Middle frontal gyrus (tissue), 1 donor: ENCODE results near the gene TBX5.

Experiments
- DNase-seq: peaks from one replicate; pipeline ENCODE4 v3.0.0-alpha.2; 2015; ENCODE audit warnings: low spot score; ENCODE audit errors: extremely low spot score

TBX5 gene

GRCh38 chr12:114431902-114432301, 26.0 kb upstream of the TBX5 start:
- no peak for DNase-seq

DNA sequence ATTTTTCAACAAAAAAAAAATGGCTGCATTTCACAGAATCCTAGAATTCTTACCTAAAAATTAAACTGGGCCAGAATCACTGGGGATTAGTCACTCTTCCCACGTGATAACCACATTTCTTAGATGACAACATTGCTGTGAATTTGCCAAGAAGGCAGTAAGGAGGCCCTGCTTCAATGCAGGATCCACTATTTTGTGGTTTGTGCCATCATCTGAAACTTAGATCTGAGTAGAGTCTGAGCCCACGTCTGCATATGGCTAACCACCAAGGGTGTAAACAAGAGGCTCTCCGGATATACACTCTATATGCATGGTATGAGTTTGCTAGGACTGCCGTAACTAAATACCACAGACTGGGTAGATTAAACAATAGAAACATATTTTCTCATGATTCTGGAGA, 24.4 kb upstream of the TBX5 start:
- DNase-seq, result no peak

DNA sequence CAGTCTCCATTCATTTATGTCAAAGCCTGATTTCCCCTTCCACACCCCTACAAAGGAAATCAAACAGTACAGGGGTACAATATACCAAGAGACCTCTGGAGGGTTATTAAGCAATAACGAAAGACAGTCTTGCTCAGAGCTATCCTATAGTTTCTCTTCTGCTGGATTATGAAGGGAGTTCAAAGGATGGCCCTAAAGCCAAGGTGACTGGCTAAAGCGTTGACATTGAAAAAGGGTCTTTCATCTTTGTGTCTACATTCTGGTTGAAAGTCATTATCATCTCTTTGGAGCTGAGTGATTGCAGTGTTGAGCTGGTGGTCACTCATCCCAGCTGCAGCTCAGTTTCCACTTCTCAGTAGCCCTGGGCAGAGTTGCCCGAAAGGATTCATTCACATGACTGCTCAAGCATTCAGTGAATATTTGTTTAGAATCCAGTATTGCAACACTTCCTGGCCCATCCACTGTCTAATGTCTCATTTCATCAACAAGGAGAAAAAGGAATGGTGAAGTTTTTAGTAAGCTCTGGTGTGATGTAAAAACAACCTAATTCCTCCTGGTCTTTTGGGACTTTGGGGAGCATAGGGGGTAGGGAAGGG, 19.2 kb upstream of the TBX5 start:
- DNase-seq, result no peak

DNA sequence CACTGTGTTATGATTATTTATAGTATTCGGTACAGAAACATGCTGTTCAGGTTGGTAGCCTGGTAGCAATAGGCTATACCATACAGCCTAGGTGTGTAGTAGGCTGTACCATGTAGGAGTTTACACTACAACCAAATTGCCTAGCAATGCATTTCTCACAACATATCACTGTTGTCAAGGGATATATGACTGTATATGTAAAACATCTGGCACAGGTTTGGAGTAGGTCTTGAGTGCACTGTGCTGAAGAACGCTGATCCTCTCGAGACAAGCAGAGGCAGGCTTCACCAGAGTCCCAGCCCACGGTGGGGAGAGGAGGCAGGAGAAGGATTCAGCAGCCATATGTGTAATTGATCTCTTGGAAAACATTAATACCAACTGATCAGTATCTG, 15.0 kb upstream of the TBX5 start:
- no peak for DNase-seq

DNA sequence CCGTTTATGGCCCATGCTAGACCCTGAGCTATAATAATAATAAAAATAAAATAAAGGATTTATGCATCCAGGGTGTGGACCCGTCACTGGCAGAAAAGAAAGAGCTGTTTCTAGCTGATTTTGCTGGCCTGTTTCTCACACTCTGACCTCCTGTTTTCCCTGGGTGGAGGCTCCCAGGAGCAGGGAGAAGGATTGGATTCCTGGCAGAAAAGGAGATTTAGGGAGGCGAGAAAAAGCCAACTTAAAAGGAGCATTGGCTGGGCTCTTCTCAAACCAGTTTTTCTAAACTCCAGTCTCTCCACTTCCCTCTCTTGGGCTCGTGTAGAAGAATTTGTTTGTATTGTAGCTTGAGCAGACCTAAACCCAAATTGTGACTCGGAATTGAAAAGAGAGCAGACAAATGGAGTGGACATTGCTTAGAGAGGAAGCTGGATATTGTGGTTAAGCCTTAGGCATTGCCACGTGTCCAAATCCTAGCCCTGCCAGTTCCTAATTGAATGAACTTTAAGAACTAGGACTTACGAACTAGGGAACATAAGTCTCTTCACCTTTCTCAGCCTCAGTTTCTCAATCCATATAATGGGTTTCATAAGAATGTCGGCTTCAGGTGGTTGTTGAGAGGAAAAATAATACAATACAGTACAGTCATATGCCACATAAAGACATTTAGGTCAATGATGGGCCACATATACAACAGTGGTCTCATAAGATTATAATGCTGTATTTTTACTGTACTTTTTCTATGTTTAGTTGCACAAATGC, 14.4 kb upstream of the TBX5 start:
- no peak for DNase-seq

- DNase-seq, result no peak
Measured at GRCh38 chr12:114416028-114416427, 10.1 kb upstream of the TBX5 start.

DNA sequence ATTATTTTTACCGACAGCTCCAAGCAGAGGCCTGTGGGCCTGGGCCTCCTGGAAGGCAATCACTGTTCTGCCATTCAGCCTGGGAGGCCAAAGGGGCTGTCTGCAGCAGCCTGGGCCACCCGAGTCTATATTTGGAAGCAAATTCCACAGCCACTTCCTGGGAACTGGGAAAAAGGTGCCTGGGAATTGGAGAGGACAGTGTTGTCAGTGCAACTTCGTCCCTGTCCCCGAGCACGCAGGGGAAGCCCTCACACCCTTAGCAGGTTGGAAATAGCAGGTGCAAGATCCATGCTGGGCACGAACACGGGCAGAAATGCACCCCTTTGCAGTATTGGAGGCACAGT, 9.6 kb upstream of the TBX5 start:
- DNase-seq, result no peak

- no peak for DNase-seq
Measured at GRCh38 chr12:114414866-114415524, 9.1 kb upstream of the TBX5 start.

DNA sequence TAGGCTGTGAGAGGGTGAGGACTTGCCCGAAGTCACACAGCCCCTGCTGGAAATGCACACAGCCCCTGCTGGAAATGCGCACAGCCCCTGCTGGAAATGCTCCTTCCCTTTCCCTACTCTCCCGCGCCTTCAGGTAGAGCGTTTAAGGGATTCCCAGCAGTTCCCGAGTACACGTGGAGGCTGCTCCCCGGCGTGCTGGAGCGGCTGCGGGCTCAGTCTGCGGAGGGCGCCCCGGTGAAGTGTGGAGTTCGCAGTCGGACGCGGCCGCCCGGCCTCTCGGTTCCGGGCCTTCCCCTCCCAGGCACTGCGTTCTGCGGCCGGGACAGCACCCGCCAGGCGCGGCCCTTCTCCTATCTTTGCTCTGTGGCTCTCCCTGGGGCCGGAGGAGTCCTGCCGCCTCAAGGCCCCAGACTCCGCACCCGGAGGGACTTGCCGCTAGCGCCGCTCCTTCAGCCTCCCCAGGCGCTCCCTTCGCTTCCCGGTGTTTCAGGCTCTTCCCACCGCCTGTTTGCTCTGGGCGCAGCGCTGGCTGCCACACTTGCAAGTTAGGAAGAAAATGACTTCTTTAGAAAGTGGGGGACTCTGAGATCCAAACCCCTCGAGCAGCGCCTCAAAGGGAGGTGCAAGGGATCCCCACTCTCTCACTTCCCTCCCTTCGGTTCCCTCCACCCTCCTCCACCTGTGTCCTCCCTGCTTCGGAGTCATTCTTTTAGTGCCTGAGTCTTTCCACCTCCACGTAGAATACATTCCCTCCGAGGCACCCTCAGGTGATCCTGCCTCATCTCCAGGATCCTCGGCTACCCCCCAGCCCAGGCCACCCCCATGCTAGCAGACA, 8.3 kb upstream of the TBX5 start:
- no peak for DNase-seq

DNA sequence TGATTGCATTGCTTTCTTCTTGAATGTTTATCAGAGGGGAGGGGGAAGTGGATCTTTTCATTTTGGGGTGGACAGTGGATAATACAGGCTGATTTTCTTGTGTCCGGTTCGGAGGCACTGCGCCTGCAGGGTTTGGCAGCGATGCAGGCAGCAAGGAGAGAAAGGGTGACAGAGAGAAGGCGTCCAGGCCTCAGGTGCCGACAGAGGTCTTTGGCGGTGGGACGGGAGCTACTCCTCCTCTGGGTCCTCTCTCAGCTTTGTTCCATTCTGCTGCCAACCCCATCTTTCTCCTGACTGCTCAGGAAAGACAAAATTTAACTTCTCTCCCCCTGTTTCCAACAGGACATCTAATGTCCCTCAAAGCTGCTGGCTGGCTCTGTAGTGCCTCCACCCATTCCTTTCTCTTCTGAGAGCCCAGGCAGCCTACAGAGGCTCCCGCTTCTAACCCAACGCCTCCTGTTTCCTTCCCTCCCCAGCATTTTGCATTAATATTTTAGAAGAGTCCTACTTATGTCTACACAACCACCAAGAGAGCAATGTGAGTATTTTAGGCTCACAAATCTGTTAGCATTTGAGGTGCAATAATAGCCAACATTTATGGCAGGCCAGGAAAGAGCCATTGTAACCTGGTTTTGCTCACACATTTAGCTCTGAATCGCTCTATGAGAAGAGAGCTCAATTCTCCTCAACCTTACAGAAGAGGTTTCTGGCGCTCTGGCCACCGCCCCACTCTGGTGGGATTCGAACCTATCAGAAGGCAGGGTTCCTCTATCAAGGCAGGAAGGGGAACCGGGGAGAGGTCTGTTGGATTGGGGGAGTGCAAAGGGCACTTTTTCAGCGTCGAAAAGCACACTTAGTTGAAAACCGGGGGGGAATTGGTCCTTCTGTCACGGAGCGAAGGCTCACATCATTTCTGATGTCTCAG, 7.1 kb upstream of the TBX5 start:
- no peak for DNase-seq

GRCh38 chr12:114412307-114412706, 6.4 kb upstream of the TBX5 start:
- no peak for DNase-seq

GRCh38 chr12:114411071-114411837, 5.3 kb upstream of the TBX5 start:
- DNase-seq, result no peak

DNA sequence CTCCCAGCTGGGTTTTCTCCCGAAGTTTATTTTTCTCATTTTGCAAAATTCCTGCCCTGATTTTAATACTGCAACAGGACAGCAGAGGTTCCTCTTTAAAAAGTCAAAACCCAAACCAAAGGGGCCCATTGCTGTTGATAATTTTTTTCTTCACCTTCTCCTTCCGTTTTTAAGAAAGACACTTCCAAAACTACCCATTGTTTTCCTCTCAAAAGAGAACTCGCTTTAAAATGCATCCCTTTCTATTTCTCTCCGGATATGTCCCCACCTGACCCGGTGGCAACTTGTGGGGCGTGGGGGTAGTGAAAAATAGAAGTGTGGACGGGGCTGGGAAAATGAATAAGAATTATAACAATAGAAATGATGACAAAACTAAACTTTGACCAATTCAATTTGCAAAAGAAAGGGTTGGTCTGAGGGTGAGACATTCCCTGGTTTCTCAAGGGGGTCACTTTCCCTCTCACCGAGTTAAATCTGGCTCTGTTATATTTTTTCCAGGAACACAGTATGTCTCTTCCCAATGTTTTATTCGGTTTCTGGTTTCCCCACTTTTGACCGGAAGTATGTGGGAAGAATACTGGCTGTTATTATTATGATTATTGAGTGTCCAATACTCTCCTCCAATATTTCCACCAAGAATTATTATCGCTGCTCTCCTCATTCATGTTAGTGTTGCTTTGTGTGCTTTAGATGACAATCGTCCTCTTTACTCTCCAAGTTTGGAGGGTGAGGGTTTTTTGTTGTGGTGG, 4.1 kb upstream of the TBX5 start:
- DNase-seq, result no peak

DNA sequence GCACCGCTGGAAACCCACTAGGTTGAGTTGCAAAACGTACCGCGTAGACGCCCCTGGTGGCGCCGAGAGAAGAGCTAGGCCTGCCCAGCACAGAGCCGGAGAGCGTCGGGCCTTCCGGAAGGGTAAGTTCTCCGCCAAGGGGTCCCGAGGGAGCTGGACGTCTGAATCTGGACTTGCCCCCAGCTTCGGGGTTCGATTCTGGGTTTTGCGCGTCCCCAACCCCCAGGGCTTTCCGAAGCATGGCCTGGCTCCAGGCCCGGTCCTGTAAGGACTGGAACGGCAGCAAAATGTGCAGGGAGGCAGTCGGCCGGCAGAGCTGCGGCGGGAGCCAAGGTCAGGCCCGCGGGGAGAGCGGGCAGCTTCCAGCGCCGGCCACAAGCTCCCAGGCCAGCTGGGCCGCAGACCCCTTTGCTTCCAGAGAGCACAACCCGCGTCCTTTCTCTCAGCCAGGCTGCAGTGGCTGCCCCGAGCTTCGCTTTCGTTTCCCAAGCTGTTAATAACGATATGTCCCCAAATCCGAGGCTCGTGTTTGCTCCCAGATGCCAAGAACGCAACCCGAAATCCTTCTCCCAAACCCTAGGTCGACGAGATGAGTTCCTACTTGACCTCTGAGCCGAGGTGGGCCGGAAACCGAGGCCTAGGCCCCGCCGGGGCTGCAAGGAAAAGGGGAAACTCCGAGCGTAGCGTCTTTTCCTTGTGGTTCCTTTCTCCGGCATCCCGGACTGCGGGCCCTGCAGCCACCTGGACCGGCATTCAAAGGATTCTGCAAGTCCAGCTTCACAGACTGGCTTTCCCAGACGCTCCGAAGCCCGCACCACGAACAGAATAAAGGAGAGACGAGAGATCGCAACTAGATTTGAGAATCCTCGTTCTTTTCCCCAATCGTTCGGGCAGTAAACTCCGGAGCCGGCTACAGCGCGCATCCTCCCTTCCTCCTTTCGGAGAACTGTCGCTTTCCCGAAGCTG, 3.2 kb upstream of the TBX5 start:
- no peak for DNase-seq

DNA sequence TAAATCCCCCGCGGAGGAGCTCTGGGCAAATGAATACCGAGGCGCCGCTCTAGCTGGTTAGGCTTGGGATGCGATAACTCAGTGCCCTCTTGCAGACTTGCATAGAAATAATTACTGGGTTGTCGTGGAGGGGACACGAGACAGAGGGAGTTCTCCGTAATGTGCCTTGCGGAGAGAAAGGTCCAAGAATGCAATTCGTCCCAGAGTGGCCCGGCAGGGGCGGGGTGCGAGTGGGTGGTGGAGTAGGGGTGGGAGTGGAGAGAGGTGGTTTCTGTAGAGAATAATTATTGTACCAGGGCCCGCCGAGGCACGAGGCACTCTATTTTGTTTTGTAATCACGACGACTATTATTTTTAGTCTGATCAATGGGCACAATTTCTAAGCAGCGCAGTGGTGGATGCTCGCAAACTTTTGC, 2.5 kb upstream of the TBX5 start:
- DNase-seq, result no peak

GRCh38 chr12:114407842-114408411, 2.0 kb upstream of the TBX5 start:
- DNase-seq, result no peak

GRCh38 chr12:114406984-114407841, 1.3 kb upstream of the TBX5 start:
- no peak for DNase-seq
